SH-SY5Y (cell line): ENCODE results near the gene EBF3.

Source experiments
- GATA2 ChIP-seq: IDR thresholded peaks from 2 replicates; pipeline ENCODE4 v1.6.1; 2011; ENCODE audit warnings: mild to moderate bottlenecking, low read depth, low read length
- GATA3 ChIP-seq: IDR thresholded peaks from 2 replicates; pipeline ENCODE4 v1.6.1; 2011; ENCODE audit warnings: low read depth, mild to moderate bottlenecking, low read length, moderate library complexity

DNA sequence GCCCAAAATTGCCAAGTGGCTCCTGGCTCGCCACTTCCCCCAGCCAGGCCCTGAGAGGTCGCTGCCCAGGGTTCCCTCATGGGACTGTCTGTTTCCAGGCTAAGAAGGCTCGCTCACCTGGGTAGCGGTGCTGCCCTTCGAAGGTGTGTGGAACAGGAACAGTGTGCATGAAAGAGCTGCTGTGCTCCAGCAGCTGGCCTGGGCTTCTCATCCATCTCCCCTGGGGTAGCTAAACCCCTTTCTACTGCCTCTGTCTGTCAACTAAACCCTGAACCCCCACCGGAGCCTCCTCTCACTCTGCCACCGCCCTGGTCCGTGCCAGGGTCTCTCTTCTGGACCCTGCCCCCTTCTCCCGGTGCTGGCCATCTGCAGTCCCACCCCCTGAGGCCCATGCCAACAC lies 152.9 kb downstream of the EBF3 start:
- TF ChIP-seq GATA2 = no peak
- no peak for TF ChIP-seq GATA3
